ENCODE results near the gene LDHB.
"Not testable (repeated sequence)": the region's sequence is repeated elsewhere in the genome, so short reads cannot be mapped to it uniquely, and the experiment has no call there.

Gene LDHB

GRCh38 chr12:21657326-21658077 lies at the start of gene LDHB:
Gene LDHB (minus strand): TSS chr12:21657842. CDS start chr12:21654671, 3,171 bp downstream.
- DNase-seq, result peak; percentile 93

GRCh38 chr12:21704847-21705246 lies 47.2 kb upstream of the LDHB start:
- DNase-seq, result no peak

GRCh38 chr12:21699851-21700250 lies 42.2 kb upstream of the LDHB start:
- no peak for DNase-seq

DNA sequence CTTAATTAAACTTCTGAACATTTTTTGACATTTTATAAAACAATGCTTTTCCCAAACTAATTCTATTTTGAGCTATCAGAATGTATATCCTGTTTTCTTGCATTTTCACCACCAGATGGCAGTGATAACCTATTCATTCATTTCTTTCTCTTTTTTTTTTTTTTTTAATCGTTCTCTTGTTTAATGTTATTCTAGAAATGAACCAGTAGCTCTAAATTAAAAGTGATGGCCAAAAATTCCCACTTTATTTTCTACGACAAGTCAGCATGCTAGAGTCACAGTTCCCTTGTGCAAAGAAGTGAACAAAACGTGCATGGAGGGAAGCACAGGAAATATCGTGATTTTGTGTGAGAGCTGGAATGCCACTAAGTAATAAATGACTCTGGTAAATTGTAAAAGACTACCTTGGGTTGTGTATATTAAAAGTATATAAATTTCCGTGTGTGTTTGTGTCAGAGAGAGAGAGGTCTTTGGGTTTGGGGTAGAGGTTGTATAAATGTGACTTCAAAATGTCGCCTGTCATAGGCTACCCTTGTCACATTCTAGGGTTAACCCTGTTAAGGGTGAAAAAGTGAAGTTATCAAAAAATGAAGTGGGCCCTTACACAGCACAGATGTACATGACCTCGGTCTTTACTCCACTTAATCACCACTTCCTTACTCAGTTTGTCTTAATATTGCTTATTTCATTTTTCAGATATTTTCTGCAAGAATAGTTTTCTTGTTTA lies 40.4 kb upstream of the LDHB start:
- DNase-seq, result no peak

DNA sequence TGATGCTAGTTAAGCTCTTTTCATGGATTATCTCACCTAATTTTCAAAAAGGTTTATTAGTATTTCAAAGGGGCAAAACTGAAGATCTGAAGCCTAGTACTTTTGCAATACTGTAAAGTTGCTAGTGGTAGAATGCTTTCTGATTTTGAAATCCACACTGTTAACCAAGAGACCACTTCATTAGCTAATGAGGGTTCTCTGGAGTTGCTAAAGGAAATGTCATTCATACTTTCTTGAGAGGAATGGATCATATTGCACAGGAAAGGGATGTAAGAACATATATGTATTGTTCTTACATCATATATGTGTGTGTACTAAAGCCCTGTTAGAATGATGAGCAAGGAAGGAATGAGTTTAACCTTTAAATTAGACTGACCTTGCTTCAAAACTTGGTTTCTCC lies 39.0 kb upstream of the LDHB start:
- DNase-seq, result no peak

DNA sequence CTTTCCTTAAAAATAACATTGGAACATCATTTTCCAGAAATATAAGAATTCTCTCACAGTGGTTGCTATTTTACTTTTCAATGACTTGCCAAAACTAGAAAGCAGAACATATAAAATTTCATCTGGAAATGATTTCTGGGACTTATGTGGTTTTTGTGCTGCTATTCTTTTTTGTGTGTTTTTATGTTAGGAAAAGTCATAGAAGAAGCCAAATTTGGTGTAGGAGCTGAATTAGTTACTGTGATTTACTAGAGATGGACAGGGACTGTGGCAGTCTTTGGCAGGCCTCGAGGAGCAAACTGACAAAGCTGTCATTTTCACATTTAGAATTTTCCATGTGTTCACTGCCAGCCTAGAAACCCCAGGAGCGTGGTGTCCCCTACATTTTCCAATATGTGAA lies 38.3 kb upstream of the LDHB start:
- DNase-seq, result no peak

GRCh38 chr12:21694660-21695059 lies 37.0 kb upstream of the LDHB start:
- no peak for DNase-seq

DNA sequence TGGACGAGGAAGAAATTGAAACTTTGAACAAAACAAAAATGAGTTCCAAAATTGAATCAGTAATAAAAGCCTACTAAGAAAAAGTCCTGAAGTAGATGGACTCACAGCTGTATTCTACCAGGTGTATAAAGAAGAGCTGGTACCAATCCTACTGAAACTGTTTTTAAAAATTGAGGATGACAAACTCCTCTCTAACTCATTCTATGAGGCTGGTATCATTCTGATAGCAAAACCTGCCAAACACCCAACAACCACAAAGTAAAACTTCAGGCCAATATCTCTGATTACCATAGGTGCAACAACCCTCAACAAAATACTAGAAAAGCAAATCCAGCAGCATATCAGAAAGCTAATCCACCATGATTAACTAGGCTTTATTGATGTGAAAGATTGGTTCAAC lies 33.9 kb upstream of the LDHB start:
- no peak for DNase-seq

GRCh38 chr12:21690704-21691368 lies 33.2 kb upstream of the LDHB start:
- DNase-seq, result no peak

DNA sequence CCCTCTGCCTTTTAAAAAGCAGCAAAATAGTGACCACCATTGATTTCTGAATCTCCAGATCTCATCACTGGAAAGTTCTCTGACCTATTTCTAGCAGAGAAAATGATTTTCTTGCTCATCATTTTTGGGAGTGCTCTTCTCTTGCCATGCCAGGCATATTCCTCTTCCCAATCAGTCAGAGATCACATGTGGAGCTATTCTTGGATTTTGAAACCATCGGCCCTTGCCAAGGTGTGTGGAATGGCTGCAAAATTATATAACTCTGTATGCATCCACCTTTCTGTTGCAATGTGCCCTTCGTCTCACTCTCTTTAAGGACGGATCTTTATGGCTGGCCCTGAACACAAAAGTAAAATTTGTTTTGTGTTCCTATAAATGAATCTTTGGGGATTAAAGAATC lies 25.5 kb upstream of the LDHB start:
- DNase-seq, result no peak

DNA sequence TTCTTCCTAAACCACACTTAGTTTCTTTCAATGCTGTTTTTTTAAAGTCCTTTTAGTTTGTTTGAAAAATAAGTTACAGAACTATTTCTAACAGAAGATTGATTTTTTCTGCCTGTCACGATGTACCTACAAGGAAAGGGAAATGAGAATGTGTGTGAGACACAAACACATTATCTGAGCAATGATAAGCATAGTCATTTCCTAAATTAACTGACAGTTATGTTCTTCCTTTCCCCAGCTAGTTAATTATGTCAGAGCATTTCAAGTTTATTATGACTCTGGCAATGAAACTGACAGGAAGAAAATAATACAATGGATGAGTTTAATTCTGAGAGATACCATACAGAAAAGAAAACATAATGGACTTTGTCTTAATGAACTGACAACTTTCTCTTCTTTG lies 21.3 kb upstream of the LDHB start:
- no peak for DNase-seq

GRCh38 chr12:21677622-21678277 lies 20.1 kb upstream of the LDHB start:
- DNase-seq, result no peak

DNA sequence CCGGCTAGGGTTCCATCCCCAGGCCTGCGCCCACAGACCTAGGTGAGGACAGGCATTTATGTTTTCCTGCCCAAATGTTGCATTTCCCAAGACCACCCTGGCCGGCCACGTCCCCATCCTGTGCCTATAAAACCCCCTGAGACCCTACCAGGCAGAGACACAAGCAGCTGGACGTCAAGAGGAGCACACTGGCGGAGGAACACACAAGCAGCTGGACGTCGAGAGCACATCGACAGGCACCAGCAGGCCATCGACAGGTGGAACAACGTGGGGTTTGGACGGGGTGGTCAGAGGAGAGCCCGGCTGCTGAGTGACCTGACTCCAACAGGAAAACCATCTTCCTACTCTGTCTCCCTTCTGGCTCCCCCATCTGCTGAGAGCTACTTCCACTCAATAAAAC lies 19.6 kb upstream of the LDHB start:
- no peak for DNase-seq

DNA sequence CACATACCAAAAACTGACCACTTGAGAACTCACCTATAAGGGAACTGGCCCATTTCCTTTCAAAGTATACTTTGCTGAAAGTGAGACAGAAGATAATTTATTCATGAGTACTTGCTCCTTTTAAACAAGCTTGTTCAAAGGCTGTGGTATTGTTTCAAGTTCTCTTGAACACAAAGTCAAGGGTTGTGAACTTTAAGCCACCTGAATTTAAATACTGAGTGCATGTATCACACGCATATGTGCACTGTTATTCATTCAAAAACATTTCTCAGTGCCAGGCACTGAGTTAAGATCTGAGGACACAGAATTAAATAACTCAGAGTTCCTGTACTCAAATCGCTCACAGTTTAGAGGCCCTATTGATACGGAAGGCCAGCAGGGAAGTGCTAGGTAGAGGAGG lies 19.1 kb upstream of the LDHB start:
- no peak for DNase-seq

DNA sequence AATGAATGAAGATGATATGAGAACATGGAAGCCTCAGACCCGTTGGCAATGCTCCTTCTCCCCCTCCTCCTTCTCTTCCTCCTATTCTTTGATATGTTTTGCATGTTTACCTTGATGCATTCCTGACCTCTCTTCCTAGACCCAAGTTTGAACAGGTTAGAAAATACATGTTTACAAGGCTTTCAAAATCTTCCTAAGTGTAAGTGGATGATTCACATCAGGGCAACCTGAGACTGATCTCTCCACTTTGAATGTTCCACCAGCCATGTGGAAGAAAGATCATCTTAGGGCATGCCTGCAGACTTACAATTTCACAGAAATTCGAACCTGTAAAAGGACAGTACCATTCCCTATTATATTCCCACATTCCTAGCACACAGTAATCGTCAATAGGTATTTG lies 18.0 kb upstream of the LDHB start:
- no peak for DNase-seq

GRCh38 chr12:21675096-21675495 lies 17.5 kb upstream of the LDHB start:
- no peak for DNase-seq

- not testable (repeated sequence) for DNase-seq
These were observed 16.3 kb upstream of the LDHB start for GRCh38 chr12:21673830-21674552.

- no peak for DNase-seq
These were observed 14.5 kb upstream of the LDHB start for GRCh38 chr12:21672146-21672545.

DNA sequence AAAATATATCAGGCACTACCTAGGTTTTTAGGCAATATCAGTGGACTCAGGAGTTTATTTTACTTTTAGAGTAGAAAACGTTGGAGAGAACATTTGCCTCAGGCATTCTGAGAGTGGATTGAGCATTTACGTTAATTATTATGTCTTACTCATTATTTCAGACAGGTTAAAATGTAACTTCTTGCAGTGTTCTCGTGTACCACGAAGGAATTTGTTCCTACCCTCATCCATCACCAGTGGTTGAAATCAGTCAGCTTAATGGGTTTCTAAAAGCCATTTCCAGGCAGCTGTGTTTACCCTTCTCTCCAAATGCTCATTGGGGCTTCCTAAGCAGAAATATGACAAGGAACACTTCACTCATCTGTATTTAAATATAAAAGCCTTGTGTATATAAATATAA lies 9.1 kb upstream of the LDHB start:
- no peak for DNase-seq

- DNase-seq, result no peak
These were observed 8.2 kb upstream of the LDHB start for GRCh38 chr12:21665816-21666215.

GRCh38 chr12:21662122-21662792 lies 4.6 kb upstream of the LDHB start:
- no peak for DNase-seq

All from T1000 (cell line).